ENCODE data around the gene UTF1. TPM values are rescaled to one million over a fixed set of nuclear protein-coding genes. Genes with fewer than 3 reads are reported as not detected.
A peak's percentile ranks its signal among the peaks of the same experiment; 100 is the strongest.

The UTF1 gene
- total and polyA plus RNA-seq, 2 donors (not counting 1 experiment from before 2014, with no cell fraction given), result 0.10 to 0.25 TPM

GRCh38 chr10:133275684-133276092 is 45.7 kb downstream of the UTF1 start:
- H3K4me2 ChIP-seq (replicated peaks; ENCODE audit: low read depth, low read length, poor library complexity, severe bottlenecking), result peak overlapping the region; percentile 99
- peak overlapping the region; percentile 96 for H3K9ac ChIP-seq (ENCODE audit: low read length)
- peaks cover 21% of the 10 kb centered on the region for H4K20me1 ChIP-seq (ENCODE audit: control insufficient read depth, insufficient read depth, low read length, poor library complexity, severe bottlenecking)
- no peaks in the 10 kb centered on the region for H3K27me3 ChIP-seq (replicated peaks in 1 of 4; ENCODE audit: control extremely low read depth in 1 of 4, control insufficient read depth in 3 of 4, insufficient read depth in 4 of 4, low read length in 3 of 4)
- Mint-ChIP-seq H3K4me1 (peaks cover 43% of the 10 kb centered on the region), H3K4me3 (peak overlapping the region; percentile 89), H3K27me3 (no peaks in the 10 kb centered on the region), H3K9me3 (ENCODE audit: insufficient read depth) (no peaks in the 10 kb centered on the region), H3K27ac (peak overlapping the region; percentile 95)
- H2AFZ ChIP-seq (ENCODE audit: insufficient read depth, low read depth, low read length, poor library complexity, severe bottlenecking), result peak overlapping the region; percentile 64
- peaks cover 45 to 70% of the 10 kb centered on the region in 2 donors for H3K4me1 ChIP-seq (ENCODE audit: control insufficient read depth in 2 of 2, insufficient read depth in 2 of 2, low read length in 2 of 2)
- peaks cover 12% of the 10 kb centered on the region for H3K79me2 ChIP-seq (ENCODE audit: control insufficient read depth, insufficient read depth, low read length)
- peak overlapping the region; percentile 94 to 97 for H3K27ac ChIP-seq (ENCODE audit: low read length in 2 of 2)
- ChIA-PET POLR2A (interaction anchor here (0.8 to 2.6 kb wide), 7 partner anchors 9 to 49 kb away, joined by 3 to 12 read pairs (median 10); partner anchors contain the start of genes TUBGCP2 and ZNF511), CTCF (interaction anchor here (0.6 to 3.3 kb wide), 9 partner anchors 10 to 132 kb away, joined by 3 to 80 read pairs (median 3); no protein-coding TSS in a partner anchor)
- H3K36me3 ChIP-seq (replicated peaks in 1 of 2; ENCODE audit: control extremely low read depth in 1 of 2, control insufficient read depth in 1 of 2, extremely low read depth in 1 of 2, insufficient read depth in 2 of 2, low read length in 1 of 2), result peaks cover 0 to 33% of the 10 kb centered on the region in 2 experiments
- ATAC-seq (ENCODE audit: low read depth), result peak; percentile 29
- intact Hi-C loops (cut with micrococcal nuclease), result loop anchor here (1.0 to 10.0 kb wide), 4 partner anchors 14 to 131 kb away; partner anchors contain the start of gene MTG1
- no peaks in the 10 kb centered on the region for H3K9me3 ChIP-seq (ENCODE audit: control extremely low read depth in 1 of 3, control insufficient read depth in 2 of 3, insufficient read depth in 1 of 3, low read length in 2 of 3)
- peak; percentile 68 for DNase-seq
- WGBS (ENCODE audit: insufficient coverage), result under 1% methylated on average over 12 of the region's 12 CpGs
- no peak for TF ChIP-seq EZH2 (IDR thresholded peaks at IDR 0.05; ENCODE audit: borderline replicate concordance, insufficient read depth, low read depth, low read length, poor library complexity, severe bottlenecking)
- peak; percentile 52 for TF ChIP-seq CTCF (IDR thresholded peaks at IDR 0.05)
- peak overlapping the region; percentile 79 to 96 (median 83) for H3K4me3 ChIP-seq (ENCODE audit: control extremely low read depth in 1 of 5, extremely low read depth in 1 of 5, insufficient read depth in 1 of 5, low read depth in 2 of 5, low read length in 4 of 5)

DNA sequence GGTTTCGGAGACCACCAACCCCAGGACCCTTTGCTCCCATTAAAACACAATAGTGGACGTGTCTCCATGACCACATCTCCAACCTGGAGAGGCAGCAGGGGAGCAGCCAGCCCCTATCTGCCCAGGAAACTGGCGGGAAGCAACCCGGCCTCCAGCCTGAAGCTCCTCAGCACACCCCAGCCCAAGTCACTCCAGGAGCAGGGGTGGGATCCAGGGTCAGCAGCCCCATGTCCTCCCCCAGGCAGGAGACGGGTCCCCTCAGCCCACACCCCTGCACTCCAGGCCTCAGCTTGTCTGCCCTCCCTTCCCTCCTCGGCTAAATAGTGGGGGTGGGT is 46.0 kb downstream of the UTF1 start:
- Mint-ChIP-seq H3K4me3 (peak overlapping the region; percentile 89), H3K27ac (peak overlapping the region; percentile 95), H3K9me3 (ENCODE audit: insufficient read depth) (no peaks in the 10 kb centered on the region), H3K4me1 (peaks cover 43% of the 10 kb centered on the region), H3K27me3 (no peaks in the 10 kb centered on the region)
- peak overlapping the region; percentile 99 for H3K4me2 ChIP-seq (replicated peaks; ENCODE audit: low read depth, low read length, poor library complexity, severe bottlenecking)
- CTCF ChIA-PET, result interaction anchor here (0.9 to 3.3 kb wide), 4 partner anchors 9 to 53 kb away, joined by 3 to 80 read pairs (median 4); no protein-coding TSS in a partner anchor
- H4K20me1 ChIP-seq (ENCODE audit: control insufficient read depth, insufficient read depth, low read length, poor library complexity, severe bottlenecking), result peaks cover 21% of the 10 kb centered on the region
- ATAC-seq (ENCODE audit: low read depth) (no peak), DNase-seq (no peak)
- peak overlapping the region; percentile 96 for H3K9ac ChIP-seq (ENCODE audit: low read length)
- H3K4me3 ChIP-seq (ENCODE audit: control extremely low read depth in 1 of 5, extremely low read depth in 1 of 5, insufficient read depth in 1 of 5, low read depth in 2 of 5, low read length in 4 of 5), result peak overlapping the region; percentile 79 to 96 (median 83)
- POLR2A ChIA-PET, result interaction anchor here (0.6 to 2.6 kb wide), 6 partner anchors 12 to 754 kb away, joined by 3 to 12 read pairs (median 10); partner anchors contain the start of genes TUBGCP2 and ZNF511
- WGBS (ENCODE audit: insufficient coverage), result 5% methylated on average over 4 of the region's 6 CpGs
- H3K79me2 ChIP-seq (ENCODE audit: control insufficient read depth, insufficient read depth, low read length), result peaks cover 12% of the 10 kb centered on the region
- peak overlapping the region; percentile 64 for H2AFZ ChIP-seq (ENCODE audit: insufficient read depth, low read depth, low read length, poor library complexity, severe bottlenecking)
- H3K9me3 ChIP-seq (ENCODE audit: control extremely low read depth in 1 of 3, control insufficient read depth in 2 of 3, insufficient read depth in 1 of 3, low read length in 2 of 3), result no peaks in the 10 kb centered on the region
- H3K27me3 ChIP-seq (replicated peaks in 1 of 4; ENCODE audit: control extremely low read depth in 1 of 4, control insufficient read depth in 3 of 4, insufficient read depth in 4 of 4, low read length in 3 of 4), result no peaks in the 10 kb centered on the region
- H3K36me3 ChIP-seq (replicated peaks in 1 of 2; ENCODE audit: control extremely low read depth in 1 of 2, control insufficient read depth in 1 of 2, extremely low read depth in 1 of 2, insufficient read depth in 2 of 2, low read length in 1 of 2), result peaks cover 0 to 29% of the 10 kb centered on the region in 2 experiments
- H3K27ac ChIP-seq (ENCODE audit: low read length in 2 of 2), result peak overlapping the region; percentile 94 to 97
- H3K4me1 ChIP-seq (ENCODE audit: control insufficient read depth in 2 of 2, insufficient read depth in 2 of 2, low read length in 2 of 2), result peaks cover 45 to 70% of the 10 kb centered on the region in 2 donors
- intact Hi-C loops (cut with micrococcal nuclease), result loop anchor here (5.0 to 10.0 kb wide), 2 partner anchors 116 to 131 kb away; partner anchors contain the start of gene MTG1
- TF ChIP-seq EZH2 (IDR thresholded peaks at IDR 0.05; ENCODE audit: borderline replicate concordance, insufficient read depth, low read depth, low read length, poor library complexity, severe bottlenecking) (no peak), CTCF (IDR thresholded peaks at IDR 0.05) (no peak)
